NCI-H345 treated with DMSO at 0.1 percent for 48 hours (cell line): Measurements from ENCODE around the gene OVCA2.

Experiments
- DNase-seq: peaks from one replicate; lab custom pipeline; 2025; ENCODE audit not compliant: unreplicated experiment; lab: John Stamatoyannopoulos, UW

The OVCA2 gene

DNA sequence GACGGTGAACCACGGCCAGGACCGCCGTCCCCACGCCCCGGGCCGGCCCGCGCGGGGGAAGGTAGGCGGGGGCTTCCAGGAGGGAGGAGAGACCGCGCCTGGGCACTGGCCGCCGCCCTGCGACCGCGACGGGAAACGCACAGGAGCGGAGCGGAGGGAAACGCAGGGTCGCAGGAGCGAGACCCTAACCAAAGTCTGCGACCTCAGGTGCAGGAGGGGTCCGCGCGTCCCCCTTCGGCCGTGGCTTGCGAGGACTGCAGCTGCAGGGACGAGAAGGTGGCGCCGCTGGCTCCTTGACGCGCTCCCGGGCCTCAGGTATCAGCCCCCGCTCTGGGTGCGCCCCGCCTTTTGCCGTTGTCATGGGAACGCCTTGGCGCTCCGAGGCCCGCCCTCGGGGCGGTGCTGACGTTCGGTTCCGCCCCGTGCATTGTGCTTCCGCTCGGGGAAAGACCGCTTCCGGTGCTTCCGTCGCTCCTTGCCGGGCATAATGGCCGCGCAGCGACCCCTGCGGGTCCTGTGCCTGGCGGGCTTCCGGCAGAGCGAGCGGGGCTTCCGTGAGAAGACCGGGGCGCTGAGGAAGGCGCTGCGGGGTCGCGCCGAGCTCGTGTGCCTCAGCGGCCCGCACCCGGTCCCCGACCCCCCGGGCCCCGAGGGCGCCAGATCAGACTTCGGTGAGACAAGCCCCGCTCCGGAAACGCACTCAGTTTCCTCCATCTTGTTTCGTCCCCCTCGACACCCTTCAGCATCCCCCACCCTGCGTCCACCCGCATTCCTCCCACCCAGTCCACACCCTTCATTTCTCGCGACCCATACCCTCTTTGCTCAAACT, at the start of gene OVCA2:
Gene OVCA2, plus strand, starts transcription at position 462 of the 829 bp plus-strand sequence. Its CDS starts 26 bp downstream, at position 488.
- peak; percentile 76 for DNase-seq

DNA sequence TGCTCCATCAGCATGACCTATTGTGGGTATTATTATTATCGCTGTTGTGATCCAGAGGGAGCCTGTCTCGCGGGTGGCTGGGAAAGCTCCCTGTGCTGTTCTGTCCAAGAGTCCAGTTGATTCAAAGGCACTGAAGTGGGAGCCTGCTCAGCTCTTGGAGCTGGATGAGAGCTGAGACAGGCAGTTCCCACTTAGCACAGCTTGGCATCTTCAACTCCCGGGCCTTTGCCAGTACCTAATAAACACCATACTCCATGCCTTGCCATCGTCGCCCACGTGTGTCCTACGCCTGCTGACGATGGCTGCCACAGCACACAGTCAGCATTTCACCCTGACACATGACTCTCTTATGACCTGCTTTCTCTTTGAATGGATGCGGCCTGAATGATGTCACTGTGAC, 49.3 kb upstream of the OVCA2 start:
- no peak for DNase-seq

DNA sequence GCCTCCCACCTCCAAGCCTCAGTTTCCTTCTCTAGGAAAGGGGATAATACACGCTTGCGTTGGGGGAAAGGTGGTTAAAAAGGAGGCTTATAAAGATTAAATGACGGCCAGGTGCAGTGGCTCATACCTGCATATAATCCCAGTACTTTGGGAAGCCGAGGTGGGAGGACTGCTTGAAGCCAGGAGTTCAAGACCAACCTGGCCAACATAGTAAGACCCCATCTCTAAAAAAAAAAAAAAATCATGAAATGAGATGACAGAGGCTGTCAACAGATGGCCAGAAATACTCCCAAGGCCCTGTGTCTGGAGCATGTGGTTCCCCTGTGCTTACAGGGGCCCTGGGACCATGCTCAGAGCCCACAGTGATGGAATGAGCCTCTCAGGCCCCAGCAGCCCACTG, 47.1 kb upstream of the OVCA2 start:
- DNase-seq: no peak

DNA sequence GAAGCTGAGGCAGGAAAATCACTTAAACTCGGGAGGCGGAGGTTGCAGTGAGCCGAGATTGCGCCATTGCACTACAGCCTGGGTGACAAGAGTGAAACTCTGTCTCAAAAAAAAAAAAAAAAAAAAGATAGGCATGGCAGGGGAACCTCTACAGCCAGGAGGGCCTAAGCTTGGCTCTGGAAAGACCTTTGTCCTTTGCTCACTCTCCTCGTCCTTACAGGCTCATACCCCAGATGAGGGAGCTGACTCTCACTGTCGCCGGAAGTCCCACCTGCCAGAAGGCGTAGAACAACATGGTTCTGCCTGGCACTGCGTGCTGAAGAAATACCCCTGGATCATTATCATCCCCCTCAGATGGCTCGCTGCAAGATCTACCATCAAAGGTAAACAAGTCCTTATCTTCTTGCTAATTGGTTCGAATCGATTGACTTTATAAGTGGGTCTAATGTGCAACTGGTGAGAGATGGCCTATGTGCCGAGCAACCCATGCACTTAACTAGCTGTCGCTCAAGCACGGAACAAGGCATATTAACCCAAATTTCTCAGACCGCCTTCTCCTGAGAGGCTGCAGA, 46.4 kb upstream of the OVCA2 start:
- DNase-seq: no peak

DNA sequence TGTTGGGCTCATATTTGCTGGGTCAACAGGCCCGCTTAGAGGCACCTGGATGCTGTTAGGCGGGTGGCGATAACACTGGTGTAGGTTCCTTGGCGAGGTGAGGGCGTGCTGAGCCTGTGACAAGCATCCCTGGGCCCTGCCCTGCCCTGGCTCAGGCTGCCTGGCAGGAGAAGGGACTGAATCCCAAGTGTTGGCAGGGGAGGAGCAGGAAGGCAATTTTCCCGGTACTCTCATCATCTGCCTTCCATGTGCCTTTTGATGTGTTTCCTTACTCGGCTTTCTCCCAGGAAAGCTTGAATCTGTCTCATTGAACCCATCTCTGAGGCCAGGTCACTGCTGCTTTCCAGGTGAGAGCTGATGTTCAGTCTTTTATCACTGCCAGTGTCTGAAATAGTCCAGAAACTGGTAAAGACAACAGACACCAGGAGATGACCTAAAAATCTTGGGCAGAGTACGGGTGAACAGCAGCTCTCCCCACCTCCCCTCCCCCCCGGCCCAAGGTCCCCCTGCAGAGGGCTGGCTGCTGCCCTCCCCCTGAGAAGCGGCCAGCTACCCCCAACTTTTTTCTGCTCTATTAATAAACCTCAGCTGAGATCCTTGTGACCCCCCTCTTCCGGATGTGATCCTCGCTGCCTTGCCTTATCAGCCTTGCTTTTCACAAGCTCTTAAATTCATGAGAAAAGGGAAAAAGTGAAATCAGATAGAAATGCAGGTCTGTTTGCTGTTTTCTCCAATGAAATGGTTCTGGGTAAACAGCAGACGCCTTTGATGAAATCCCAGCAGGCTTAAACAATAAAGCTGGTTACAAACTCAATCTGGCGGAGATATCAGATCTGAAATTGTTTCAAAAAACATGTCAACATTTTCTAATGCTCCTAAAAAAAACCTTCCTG, 45.7 kb upstream of the OVCA2 start:
- no peak for DNase-seq

DNA sequence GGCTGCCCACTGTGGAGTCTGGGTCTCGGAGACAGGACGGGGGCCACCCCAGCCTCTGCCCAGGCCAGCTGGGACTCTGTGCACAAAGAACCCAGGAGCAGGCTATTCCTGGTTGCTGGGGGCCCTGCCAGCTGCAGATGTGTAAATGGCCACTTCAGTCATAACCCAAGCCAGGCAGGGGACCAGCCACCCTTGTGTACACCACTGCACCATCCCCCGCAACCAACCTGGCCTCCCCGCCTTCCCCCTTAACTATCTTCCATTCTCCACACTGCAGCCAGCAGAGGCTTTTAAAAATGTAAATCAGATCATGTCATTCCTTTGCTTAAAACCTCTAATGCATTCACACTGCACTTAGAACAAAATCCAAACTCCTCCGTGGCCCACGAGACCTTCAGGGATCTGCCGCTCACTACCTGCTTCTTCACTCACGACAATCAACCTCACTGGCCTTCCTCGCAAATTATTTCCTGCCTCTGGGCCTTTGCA, 45.0 kb upstream of the OVCA2 start:
- DNase-seq: no peak

DNA sequence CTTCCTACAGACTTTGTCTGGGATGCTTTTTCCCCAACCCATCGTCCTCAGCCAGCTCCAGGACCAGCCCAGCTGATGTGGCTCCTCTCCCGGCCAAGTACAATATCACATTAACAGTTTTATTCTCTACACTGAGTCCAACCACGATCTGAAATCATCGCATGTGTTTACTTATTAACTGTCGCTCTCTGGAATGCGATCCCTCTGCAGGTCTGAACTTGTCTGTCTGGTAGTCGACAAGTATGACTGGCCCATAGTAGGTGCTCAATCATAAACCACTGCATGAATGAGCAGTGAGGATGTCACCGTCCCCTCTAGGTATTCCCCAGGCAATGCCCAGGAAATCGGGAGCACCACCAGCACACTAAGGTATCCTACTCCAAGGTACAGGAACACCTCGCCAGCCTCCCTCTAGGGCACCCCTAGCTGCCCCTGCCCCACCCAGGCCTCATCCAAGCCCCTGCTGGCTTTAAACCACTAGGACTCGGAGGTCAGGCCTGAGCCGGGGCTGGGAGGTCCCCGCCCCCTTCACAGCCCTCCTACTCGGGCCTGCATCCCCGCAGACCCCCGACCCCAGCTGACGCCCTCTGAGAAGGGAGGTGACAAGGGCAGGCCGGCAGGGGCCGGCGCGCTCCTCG, 44.4 kb upstream of the OVCA2 start:
- DNase-seq: no peak

DNA sequence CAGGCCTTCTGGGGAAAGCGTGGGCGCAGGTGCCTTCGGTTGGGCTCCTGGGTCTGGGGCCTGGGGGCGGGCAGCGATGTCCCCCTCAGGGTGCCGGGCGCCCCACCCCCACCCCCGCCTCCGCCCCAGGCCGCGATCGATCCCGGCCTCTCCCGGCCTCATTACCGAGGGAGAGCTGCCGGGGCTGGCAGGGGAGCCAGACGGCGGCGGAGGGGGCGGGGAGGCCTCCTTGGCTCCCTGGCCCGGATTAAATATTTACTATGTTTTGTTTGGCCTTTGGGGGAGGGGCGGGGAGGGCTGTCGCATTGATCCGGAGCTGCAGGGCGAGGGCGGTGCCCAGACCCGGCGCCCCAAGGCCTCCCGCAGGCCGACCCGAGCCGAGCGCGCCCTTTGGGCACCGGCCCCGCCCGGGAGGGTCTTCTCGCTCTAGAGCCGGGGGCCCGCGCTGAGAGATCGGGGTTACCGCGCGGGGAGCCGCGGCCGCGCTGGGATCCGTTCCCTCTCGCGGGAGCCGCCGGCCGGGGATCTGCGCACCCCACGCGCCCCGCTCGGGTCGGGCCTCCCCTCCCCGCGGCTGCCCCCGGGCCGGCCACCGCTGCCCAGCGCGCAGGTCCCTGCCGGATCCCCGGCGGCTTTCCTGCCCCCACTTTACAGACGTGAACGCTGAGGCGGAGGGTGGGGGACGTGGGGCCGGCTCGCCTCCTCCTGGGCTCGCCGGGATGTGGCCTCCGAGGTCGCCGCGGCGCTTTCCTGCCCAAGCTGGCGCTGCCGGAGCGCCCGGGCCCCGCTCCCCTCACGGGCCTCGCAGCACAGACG, 43.7 kb upstream of the OVCA2 start:
- peak; percentile 9 for DNase-seq

DNA sequence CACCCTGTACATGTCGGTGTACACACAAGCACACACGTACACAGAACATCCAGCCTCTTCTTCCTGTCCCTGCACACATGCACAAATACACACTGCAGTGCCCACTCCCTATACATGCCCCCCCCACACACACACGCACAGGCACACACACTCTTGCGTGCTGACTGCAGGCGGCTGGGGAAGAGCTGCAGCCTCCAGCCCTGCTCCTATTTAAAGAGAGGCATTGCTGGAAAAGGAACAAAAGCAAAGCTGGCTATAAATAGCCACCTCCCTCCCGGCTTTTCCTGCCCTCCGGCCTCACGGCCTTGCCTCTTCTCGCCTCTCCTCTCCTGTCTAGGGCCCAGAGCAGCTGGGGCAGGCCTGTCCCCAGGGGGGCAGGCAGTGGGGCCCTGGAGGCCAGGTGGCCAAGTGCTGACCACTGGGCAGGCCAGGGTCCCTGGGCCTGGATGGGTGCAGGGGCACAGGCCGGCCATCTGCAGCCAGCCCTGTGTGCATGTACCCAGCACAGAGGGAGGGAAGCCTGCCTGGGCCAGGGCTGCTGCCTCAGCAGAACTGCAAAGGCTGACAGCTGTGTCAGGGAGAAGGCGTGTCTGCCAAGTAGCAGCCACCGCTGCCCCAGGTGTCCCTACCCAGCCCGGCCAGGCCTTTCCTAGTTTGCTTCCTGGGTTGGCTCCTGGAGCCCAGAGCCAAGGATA, 42.1 kb upstream of the OVCA2 start:
- DNase-seq: peak; percentile 30

DNA sequence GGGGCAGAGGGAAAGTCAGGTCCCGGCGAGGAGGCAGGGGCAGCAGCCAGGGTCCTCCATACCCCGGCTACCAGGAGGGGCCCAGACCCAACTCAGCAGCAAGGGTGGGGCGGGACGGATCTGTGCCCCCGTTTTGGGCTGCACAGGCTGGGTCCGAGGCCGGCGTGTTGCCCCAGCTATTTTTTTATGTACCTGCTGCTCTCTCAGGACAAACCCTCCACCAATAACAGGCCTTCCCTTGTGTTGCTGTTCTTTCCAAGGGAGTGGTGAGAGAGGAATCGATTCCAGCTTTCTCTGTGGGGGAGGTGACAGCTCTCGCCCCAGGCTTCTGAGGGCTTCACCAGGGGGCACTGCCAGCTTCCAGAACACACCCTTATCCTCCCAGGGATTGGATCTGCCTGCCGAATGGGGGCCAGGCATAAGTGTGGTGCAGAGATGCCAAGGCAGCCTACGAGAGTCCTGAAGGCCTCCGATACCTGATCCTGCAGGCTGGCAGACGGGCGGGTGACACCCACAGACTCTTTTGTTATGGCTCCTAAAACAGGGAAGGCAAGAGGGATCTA, 39.0 kb upstream of the OVCA2 start:
- DNase-seq: no peak

DNA sequence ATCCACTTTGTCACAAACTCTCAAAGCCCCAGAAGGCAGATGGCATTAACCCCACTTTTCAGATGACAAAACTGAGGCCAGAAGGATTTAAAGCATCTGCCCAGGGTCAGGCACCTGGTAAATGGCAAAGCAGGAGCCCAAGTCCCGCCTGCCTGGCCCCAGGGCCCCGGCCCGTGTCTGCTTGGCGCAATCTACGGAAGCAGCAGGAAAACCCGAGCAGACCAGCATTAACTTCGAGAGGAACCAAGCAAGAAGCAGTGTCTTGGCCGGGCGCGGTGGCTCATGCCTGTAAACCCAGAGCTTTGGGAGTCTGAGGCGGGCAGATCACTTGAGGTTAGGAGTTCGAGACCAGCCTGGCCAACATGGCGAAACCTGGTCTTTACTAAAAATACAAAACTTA, 38.3 kb upstream of the OVCA2 start:
- no peak for DNase-seq

DNA sequence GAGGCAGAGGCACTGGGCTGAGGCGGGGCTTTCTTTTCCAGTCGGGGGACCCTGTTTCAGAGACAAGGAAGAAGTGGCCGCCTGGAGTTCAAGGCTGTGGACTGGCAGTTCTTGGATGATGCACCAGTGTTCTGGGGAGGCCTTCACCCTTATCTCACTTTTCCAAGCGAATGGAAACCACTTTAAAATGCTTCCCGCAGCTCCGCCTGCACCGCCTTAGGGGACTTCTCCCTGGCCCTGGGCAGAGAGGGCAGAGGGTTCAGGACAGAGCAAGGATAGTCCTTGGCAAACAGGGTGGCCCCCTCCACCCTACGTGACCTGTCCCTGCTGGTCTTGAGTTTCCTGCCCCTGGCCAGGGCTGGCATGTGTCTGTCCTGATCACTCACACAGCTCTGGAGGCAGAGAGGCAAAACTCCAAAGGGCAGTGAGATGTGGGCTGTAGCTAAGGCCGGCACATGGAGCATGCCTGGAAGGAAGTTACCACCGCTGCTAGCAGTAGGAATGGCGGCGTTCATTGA, 37.3 kb upstream of the OVCA2 start:
- no peak for DNase-seq

DNA sequence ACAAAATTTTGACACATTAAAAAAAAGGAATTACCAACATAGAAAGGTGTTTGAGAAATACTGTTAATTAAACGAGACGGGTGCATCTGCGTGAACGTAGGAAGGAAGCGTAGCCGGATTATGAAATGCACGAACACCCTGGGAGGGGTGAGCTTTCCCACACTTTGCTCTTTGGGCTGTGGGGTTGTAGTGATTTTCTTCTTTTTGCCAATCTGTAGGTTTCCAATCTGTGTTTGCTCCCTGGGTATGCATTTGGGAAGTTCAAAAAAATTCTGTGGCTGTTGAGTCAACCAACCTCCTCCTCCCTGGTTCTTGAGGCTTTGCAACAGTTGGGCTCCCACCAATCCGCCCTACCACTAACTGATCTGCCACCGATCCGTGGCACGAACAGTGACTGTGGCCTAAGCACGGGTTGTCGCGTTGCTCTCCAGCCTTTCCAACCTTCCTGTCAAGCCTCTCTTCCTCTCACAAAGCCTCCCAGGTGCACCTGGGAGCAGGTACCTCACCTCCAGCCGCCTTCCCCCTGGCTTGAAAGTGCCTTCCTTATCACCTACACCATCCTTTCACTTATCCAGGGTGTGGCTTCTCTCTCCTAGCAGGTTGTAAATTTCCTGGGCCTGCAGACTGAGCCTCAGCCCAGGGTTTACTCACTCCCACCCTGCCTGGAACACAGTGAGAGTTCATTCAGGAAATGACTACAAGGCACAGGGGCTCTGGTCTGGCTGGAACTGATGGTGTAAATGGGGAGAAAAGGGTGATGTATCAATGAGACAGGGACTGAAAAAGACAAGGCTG, 33.3 kb upstream of the OVCA2 start:
- no peak for DNase-seq

DNA sequence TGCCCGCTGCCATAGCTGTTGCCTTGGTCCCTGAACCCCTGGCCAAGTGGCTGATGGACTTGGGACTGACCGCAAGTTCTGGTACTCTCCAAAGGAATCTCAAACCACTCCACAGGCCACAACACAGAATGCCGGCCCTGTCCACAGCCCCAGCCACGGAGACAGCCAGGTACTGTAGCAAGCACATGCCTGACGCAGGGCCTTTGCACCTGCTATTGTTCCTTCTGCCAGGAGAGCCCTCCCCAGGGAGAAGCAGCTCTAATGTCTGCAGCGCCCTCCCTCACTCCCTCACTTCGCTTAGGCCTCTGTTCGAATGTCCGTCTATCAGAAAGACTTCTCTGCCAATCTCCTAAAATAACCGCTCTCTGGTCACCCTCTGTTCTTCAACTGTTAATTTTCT, 32.1 kb upstream of the OVCA2 start:
- no peak for DNase-seq

DNA sequence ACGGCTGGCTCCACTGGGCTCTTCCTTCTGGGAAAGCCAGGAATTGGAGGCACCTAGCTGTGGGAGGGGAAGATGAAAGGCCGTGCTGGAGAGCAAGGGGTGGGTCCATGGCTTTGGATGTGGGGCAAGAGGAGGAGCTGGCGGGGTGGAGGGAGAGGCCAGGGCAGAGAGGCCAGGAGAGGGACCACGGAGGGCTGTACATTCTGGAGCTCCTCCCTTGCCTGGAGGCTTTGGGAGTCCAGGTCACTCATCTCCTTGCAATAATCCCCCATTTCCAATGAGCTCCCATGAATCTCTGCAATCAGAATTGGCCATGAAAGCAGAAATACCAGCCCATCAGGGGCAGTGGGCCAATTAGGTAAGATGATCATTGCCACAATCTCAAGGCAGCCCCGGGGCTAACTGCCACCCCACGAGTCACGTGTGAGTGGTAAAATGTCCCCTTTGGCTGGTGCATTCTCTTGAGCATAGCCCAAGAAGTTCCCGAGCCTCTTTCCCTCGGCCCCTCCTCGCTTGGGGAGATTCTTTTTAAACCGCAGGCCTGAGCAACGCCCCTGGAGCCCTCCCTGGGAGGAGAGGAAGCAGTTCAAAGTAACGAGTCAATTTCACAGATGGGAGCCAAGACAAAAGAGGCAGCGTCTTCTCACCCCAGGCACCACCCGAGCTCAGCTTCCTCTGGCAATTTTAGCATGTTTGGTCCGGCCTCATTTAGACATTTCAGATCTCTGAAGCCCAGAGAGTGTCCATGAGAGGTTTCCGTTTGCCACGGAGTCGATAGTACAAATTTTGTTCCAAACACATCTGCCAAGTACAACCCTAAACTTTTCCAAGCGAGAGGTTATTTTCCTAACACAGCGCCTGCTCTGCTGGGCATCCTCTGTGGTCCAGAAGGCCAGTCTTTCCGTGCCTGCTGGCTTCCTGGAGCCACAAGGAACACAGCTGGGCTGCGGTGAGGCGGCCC, 30.1 kb upstream of the OVCA2 start:
- DNase-seq: no peak

DNA sequence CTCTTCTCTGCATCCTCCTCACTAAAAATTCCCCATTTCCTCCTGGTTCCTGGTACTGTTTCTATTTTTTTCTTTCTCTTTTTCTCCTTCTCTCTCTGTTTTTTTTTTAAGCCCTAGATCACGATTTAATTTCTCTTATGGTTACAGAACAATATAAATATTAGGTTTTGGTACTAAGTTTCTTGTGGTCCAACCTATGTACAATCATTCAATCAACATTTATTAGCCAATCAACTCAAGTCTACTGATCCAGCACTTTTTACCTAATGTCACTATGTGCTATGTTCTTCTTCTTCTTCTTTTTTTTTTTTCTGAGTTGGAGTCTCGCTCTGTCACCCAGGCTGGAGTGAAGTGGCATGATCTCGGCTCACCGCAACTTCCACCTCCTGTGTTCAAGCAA, 29.3 kb upstream of the OVCA2 start:
- DNase-seq: no peak
